GM12864 (cell line): ENCODE data around the gene SRPX2.

Source experiments
- DNase-seq: peaks from one replicate; pipeline ENCODE4 v3.0.0-alpha.2; 2011; ENCODE audit warnings: low read depth
- H3K4me3 ChIP-seq: 2 replicates; pipeline ENCODE4 v1.5.1; 2011; ENCODE audit warnings: mild to moderate bottlenecking, low read depth, low read length, control low read depth
- CTCF ChIP-seq: IDR thresholded peaks from 2 replicates; pipeline ENCODE4 v1.5.1; 2011; ENCODE audit warnings: low read depth, mild to moderate bottlenecking, moderate library complexity, low read length, control low read depth, inconsistent platforms; ENCODE audit errors: missing control alignments

Gene SRPX2

GRCh38 chrX:100636321-100636991 lies 7.5 kb upstream of the SRPX2 start, which contains the start of gene TSPAN6:
TSPAN6 (minus strand) TSS chrX:100636806; CDS start chrX:100636694, 112 bp downstream.
- no peak within 1 kb of the TSS for H3K4me3 ChIP-seq
- DNase-seq: no peak
- TF ChIP-seq CTCF: peak; percentile 26

- TF ChIP-seq CTCF: no peak
- no peak for DNase-seq
- no peak overlapping the region for H3K4me3 ChIP-seq
Measured at GRCh38 chrX:100642290-100642689, 1.7 kb upstream of the SRPX2 start.

- no peak for TF ChIP-seq CTCF
- no peak overlapping the region for H3K4me3 ChIP-seq
- no peak for DNase-seq
Measured at GRCh38 chrX:100643212-100643611, 787 bp upstream of the SRPX2 start.

GRCh38 chrX:100645106-100645505 lies 1.1 kb downstream of the SRPX2 start:
- no peak for TF ChIP-seq CTCF
- H3K4me3 ChIP-seq: no peak overlapping the region
- DNase-seq: no peak

GRCh38 chrX:100647095-100647494 lies 3.1 kb downstream of the SRPX2 start:
- no peak overlapping the region for H3K4me3 ChIP-seq
- no peak for DNase-seq
- no peak for TF ChIP-seq CTCF

- no peak for TF ChIP-seq CTCF
- no peak overlapping the region for H3K4me3 ChIP-seq
- DNase-seq: no peak
Measured at GRCh38 chrX:100647739-100648138, 3.7 kb downstream of the SRPX2 start.
